Loucy (cell line): ENCODE measurements around the gene MAPK1.

Experiments
- H2AFZ ChIP-seq: fragments of 200-600 bp; sonication (generic); 2 replicates; pipeline ENCODE4 v1.6.0; 2016; ENCODE audit warnings: antibody characterized with exemption, mild to moderate bottlenecking, low read length, moderate library complexity
- H3F3A ChIP-seq: fragments of 200-600 bp; 2 replicates; pipeline ENCODE4 v1.6.0; 2016; ENCODE audit warnings: antibody characterized with exemption, low read depth, mild to moderate bottlenecking
- H3K27me3 ChIP-seq: fragments of 200-600 bp; sonication (generic); 2 replicates; pipeline ENCODE4 v1.6.1; 2014; ENCODE audit warnings: low read length, mild to moderate bottlenecking; ENCODE audit not compliant: insufficient read depth, poor library complexity, severe bottlenecking
- H3K36me3 ChIP-seq: fragments of 200-600 bp; sonication (generic); 2 replicates; pipeline ENCODE4 v1.6.1; 2016; ENCODE audit warnings: low read length; ENCODE audit not compliant: insufficient read depth
- H3K4me1 ChIP-seq: fragments of 200-600 bp; sonication (generic); 2 replicates; pipeline ENCODE4 v1.5.1; 2014; ENCODE audit warnings: low read length, mild to moderate bottlenecking; ENCODE audit not compliant: insufficient read depth, poor library complexity, severe bottlenecking
- H3K4me2 ChIP-seq: fragments of 200-600 bp; sonication (generic); 2 replicates; pipeline ENCODE4 v1.6.0; 2014; ENCODE audit warnings: antibody characterized with exemption, low read length, low read depth, mild to moderate bottlenecking; ENCODE audit not compliant: poor library complexity, severe bottlenecking
- H3K4me3 ChIP-seq: fragments of 200-600 bp; sonication (generic); 2 replicates; pipeline ENCODE4 v1.5.1; 2014; ENCODE audit warnings: low read length, mild to moderate bottlenecking, mixed read lengths; ENCODE audit not compliant: poor library complexity, severe bottlenecking
- H3K79me2 ChIP-seq: fragments of 200-600 bp; sonication (generic); 2 replicates; pipeline ENCODE4 v1.6.1; 2014; ENCODE audit warnings: low read length; ENCODE audit not compliant: insufficient read depth
- H3K9ac ChIP-seq: fragments of 200-600 bp; sonication (generic); 2 replicates; pipeline ENCODE4 v1.6.0; 2014; ENCODE audit warnings: mild to moderate bottlenecking, low read depth, low read length, moderate library complexity; ENCODE audit not compliant: poor library complexity, severe bottlenecking
- H3K9me2 ChIP-seq: fragments of 200-600 bp; sonication (generic); replicated peaks from 2 replicates; pipeline ENCODE4 v1.6.1; 2016; ENCODE audit warnings: low read depth, low read length, mixed read lengths
- H3K9me3 ChIP-seq: fragments of 200-600 bp; sonication (generic); 2 replicates; pipeline ENCODE4 v1.6.1; 2014; ENCODE audit warnings: mild to moderate bottlenecking, antibody characterized with exemption, low read length, low read depth; ENCODE audit not compliant: insufficient read depth
- H4K20me1 ChIP-seq: fragments of 200-600 bp; sonication (generic); 2 replicates; pipeline ENCODE4 v1.6.0; 2014; ENCODE audit warnings: antibody characterized with exemption, low read length, mild to moderate bottlenecking; ENCODE audit not compliant: insufficient read depth, poor library complexity, severe bottlenecking
- CTCF ChIP-seq: fragments of 200-600 bp; sonication (generic); conservative IDR thresholded peaks from 2 replicates; pipeline ENCODE4 v1.5.1; 2014; ENCODE audit warnings: mild to moderate bottlenecking, antibody characterized with exemption, low read length
- EZH2phosphoT487 ChIP-seq: fragments of 200-600 bp; IDR thresholded peaks from 2 replicates; pipeline ENCODE4 v1.6.1; 2018; ENCODE audit warnings: antibody characterized with exemption, mild to moderate bottlenecking, moderate library complexity, borderline replicate concordance

Gene MAPK1

GRCh38 chr22:21800552-21801303, 66.7 kb downstream of the MAPK1 start:
- Histone ChIP-seq H3K4me2 (no peak overlapping the region), H4K20me1 (no peaks in the 10 kb centered on the region), H3K9ac (no peak overlapping the region), H3K4me1 (no peaks in the 10 kb centered on the region), H3F3A (no peaks in the 10 kb centered on the region), H2AFZ (no peak overlapping the region), H3K79me2 (no peaks in the 10 kb centered on the region), H3K4me3 (no peak overlapping the region), H3K9me2 (no peaks in the 10 kb centered on the region), H3K27me3 (no peaks in the 10 kb centered on the region), H3K9me3 (no peaks in the 10 kb centered on the region), H3K36me3 (peaks cover 90% of the 10 kb centered on the region)
- TF ChIP-seq EZH2phosphoT487 (no peak), CTCF (no peak)

- Histone ChIP-seq H3K4me1 (no peaks in the 10 kb centered on the region), H3K4me2 (no peak overlapping the region), H4K20me1 (no peaks in the 10 kb centered on the region), H3K36me3 (peaks cover 64% of the 10 kb centered on the region), H3K9me2 (no peaks in the 10 kb centered on the region), H3F3A (no peaks in the 10 kb centered on the region), H3K9ac (no peak overlapping the region), H3K9me3 (no peaks in the 10 kb centered on the region), H3K79me2 (no peaks in the 10 kb centered on the region), H2AFZ (no peak overlapping the region), H3K27me3 (no peaks in the 10 kb centered on the region), H3K4me3 (no peak overlapping the region)
- no peak for TF ChIP-seq CTCF
- no peak for TF ChIP-seq EZH2phosphoT487
Measured at GRCh38 chr22:21797444-21798221, 69.8 kb downstream of the MAPK1 start.

- H2AFZ ChIP-seq = no peak overlapping the region
- H3K79me2 ChIP-seq = no peaks in the 10 kb centered on the region
- peaks cover 60% of the 10 kb centered on the region for H3K36me3 ChIP-seq
- H3K4me2 ChIP-seq = no peak overlapping the region
- H3K27me3 ChIP-seq = no peaks in the 10 kb centered on the region
- no peaks in the 10 kb centered on the region for H4K20me1 ChIP-seq
- H3K4me1 ChIP-seq = no peaks in the 10 kb centered on the region
- H3F3A ChIP-seq = no peaks in the 10 kb centered on the region
- H3K9me2 ChIP-seq = no peaks in the 10 kb centered on the region
- no peaks in the 10 kb centered on the region for H3K9me3 ChIP-seq
- H3K4me3 ChIP-seq = no peak overlapping the region
- TF ChIP-seq CTCF = no peak
- no peak for TF ChIP-seq EZH2phosphoT487
- no peak overlapping the region for H3K9ac ChIP-seq
Measured at GRCh38 chr22:21796863-21797262, 70.6 kb downstream of the MAPK1 start.
